ENCODE data around the gene MAGI3.

DNA sequence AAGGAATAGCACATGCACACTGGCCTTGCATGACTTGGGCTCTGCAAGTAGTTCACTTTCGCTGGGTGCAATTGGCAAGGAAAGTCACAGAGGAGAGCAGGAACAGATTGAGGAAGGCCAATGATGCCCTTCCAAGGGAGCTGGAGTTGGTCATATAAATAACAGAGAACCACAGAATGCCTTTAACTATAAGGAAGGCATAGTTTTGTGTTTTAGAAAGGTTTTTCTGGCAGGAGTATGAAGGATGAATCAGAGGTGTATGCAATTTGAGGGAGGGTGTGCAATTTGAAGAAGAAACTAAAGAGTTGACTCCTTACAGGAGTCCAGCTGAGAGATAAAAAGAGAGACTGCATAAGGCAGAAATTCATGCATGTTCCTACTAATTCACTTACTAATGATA, 256.8 kb downstream of the MAGI3 start:
- TF ChIP-seq, protein P1, sequence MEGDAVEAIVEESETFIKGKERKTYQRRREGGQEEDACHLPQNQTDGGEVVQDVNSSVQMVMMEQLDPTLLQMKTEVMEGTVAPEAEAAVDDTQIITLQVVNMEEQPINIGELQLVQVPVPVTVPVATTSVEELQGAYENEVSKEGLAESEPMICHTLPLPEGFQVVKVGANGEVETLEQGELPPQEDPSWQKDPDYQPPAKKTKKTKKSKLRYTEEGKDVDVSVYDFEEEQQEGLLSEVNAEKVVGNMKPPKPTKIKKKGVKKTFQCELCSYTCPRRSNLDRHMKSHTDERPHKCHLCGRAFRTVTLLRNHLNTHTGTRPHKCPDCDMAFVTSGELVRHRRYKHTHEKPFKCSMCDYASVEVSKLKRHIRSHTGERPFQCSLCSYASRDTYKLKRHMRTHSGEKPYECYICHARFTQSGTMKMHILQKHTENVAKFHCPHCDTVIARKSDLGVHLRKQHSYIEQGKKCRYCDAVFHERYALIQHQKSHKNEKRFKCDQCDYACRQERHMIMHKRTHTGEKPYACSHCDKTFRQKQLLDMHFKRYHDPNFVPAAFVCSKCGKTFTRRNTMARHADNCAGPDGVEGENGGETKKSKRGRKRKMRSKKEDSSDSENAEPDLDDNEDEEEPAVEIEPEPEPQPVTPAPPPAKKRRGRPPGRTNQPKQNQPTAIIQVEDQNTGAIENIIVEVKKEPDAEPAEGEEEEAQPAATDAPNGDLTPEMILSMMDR (conservative IDR thresholded peaks at IDR 0.05; ENCODE audit: low read length), result no peak
- no peak for TF ChIP-seq EZH2phosphoT487 (IDR thresholded peaks at IDR 0.05; ENCODE audit: borderline replicate concordance, low read depth, low read length)

Data from OCI-LY7 (cell line).